ENCODE measurements around the gene LRFN3.
"Not testable (repeated sequence)": the region's sequence is repeated elsewhere in the genome, so short reads cannot be mapped to it uniquely, and the experiment has no call there.

LRFN3 gene

DNA sequence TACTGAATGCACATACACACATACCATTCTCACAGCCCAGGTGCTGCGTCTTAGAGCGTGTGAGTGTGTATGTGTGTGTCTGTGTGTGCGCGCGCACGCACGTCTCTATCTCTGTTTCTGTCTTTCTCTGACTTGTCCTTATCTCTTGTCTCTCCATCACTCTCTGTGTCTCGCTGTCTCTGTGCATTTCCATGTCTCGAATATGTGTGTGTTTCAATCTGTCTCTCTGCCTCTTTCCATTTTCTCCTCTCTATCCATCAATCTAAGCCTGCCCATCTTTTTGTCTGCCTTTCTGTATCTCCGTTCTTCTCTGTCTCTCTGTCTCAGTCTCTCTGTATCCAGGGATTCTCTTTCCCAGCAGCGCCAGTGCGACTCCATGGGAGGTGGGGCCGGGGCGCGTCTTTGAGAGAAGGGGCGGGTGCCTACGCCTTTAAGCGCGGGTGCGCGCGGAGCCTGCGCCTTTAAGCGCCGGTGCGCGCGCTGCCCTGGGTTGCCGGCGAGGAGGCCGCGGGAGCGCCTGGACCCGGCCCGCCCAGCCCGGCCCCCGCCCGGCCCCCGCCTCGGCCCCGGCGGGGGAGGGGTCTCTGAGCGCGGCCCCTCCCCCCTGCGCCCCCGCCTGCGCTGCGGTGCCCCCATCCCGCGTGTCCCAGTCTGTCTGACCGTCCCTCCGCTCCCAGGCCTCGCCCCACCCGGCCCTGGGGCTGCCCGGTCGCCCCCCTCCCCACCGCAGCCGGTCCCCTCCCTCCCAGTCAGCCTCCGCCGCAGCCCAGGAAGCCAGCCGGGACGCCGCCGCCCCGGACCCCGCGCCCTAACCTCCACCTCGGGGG lies at the start of gene LRFN3:
Gene LRFN3, plus strand, starts transcription at position 464 of the 827 bp plus-strand sequence. CDS start 3,052 bp downstream, outside the sequence.
- peak within 1 kb of the TSS; percentile 82 for H3K27ac ChIP-seq
- TF ChIP-seq CTCF (conservative IDR thresholded peaks at IDR 0.05) = no peak

- no peak for TF ChIP-seq CTCF (conservative IDR thresholded peaks at IDR 0.05)
- no peak overlapping the region for H3K27ac ChIP-seq
Measured at GRCh38 chr19:35887197-35887596, 49.0 kb upstream of the LRFN3 start.

GRCh38 chr19:35888398-35888797 lies 47.8 kb upstream of the LRFN3 start:
- TF ChIP-seq CTCF (conservative IDR thresholded peaks at IDR 0.05) = no peak
- no peak overlapping the region for H3K27ac ChIP-seq

GRCh38 chr19:35889370-35890112 lies 46.6 kb upstream of the LRFN3 start:
- no peak overlapping the region for H3K27ac ChIP-seq
- no peak for TF ChIP-seq CTCF (conservative IDR thresholded peaks at IDR 0.05)

DNA sequence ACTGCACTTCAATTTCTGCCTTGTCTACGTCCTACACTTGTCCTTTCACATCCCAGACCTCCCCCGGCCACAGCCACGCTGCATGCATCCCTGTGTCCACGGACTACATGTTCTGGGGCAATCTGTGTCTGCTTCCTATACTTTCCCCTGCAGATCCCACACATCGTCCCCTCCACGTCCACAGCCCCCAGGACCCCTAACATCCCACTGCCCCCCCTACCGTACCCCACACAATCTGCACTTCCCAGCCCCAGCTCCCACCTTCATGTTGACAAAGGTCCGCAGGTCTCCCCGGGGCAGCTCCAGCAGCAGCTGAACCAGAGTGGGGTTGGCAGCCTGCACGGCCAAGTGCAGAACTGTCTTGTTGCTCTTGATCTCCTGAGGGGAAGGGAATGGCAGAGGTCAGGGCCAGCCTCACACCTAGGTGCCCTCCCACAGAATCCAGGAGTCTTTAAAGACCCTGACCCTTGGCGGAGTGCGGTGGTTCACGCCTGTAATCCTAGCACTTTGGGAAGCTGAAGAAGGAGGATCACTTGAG lies 46.0 kb upstream of the LRFN3 start:
- H3K27ac ChIP-seq = no peak overlapping the region
- TF ChIP-seq CTCF (conservative IDR thresholded peaks at IDR 0.05) = no peak

DNA sequence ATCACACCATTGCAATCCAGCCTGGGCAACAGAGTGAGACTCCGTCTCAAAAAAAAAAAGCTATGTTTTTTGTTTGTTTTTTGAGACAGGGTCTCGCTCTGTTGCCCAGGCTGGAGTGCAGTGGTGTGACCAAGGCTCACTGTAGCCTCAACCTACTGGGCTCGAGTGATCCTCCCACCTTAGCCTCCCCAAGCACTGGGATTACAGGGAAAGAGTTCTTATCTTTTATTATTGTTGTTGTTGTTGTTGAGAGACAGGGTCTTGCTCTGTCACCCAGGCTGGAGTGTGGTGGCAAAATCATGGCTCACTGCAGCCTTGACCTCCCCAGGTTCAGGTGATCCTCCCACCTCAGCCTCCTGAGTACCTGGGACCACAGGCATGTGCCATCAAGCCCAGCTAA lies 44.4 kb upstream of the LRFN3 start:
- not testable (repeated sequence) for H3K27ac ChIP-seq

DNA sequence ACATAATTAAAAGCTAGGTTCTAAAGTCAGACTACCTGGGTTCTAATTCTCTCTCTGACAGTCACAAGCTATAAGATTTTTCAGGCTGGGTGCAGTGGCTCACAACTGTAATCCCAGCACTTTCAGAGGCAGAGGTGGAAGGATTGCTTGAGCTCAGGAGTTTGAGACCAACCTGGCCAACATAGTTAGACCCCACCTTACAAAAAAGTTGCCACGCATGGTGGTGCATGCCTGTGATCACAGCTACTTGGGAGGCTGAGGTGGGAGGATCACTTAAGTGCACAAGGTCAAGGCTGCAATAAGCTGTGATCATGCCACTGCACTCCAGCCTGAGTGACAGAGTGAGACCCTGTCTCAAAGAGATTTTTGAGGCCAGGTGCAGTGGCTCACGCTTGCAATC lies 41.8 kb upstream of the LRFN3 start:
- H3K27ac ChIP-seq = no peak overlapping the region
- TF ChIP-seq CTCF (conservative IDR thresholded peaks at IDR 0.05) = no peak
